DMS53 treated with DMSO at 0.1 percent for 48 hours (cell line): ENCODE data around the gene CADPS2.
"Not testable (repeated sequence)": the region's sequence is repeated elsewhere in the genome, so short reads cannot be mapped to it uniquely, and the experiment has no call there.

Experiments
- DNase-seq: peaks from one replicate; lab custom pipeline; 2025; ENCODE audit not compliant: unreplicated experiment; lab: John Stamatoyannopoulos, UW

The CADPS2 gene

DNA sequence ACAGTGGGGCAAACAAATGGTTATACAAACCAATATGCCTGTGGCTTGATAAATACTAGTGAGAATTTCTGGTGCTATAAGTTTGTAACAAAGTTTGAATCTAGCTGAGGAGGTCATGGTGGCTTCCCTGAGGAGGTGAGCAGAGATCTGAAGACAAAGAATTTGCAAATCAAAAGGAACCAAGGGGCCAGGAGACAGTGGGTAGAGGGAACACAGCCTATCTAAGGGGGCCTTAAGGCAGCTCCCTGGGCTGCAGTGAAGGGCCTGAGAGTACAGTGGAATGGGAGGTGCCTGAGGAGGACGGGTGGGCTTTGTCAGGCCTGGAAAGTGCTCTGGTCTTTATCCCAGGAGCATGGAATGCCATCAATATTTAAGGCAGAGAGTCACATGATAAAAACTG, 209.1 kb downstream of the CADPS2 start:
- no peak for DNase-seq

DNA sequence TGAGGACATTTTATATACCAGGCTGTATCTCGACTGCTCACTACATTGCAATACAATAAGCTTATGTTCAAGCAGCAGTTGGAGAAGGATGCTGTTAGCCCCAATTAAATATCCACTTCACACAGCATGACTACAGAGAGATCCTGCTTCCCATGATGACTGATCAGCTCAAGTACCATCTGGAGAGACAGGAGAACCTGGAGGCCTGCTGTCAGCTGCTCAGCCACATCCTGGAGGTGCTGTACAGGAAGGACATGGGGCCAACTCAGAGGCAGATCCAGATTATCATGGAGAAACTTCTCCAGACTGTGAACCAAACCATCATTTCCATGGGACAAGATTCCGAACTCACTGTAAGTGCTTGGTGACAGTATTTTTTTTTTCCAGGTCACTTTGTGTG, 209.8 kb downstream of the CADPS2 start:
- DNase-seq: peak; percentile 92

DNA sequence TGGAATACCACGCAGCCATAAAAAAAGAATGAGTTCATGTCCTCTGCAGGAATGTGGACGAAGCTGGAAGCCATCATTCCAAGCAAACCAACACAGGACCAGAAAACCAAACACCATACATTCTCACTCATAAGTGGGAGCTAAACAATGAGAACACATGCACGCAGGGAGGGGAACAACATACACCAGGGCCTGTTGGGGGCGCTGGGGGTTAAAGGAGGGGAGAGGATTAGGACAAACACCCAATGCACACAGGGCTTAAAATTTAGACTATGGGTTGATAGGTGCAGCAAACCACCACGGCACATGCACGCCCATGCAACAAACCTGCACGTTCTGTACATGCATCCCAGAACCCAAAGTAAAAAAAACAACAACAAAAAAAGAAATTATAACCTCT, 210.6 kb downstream of the CADPS2 start:
- no peak for DNase-seq

DNA sequence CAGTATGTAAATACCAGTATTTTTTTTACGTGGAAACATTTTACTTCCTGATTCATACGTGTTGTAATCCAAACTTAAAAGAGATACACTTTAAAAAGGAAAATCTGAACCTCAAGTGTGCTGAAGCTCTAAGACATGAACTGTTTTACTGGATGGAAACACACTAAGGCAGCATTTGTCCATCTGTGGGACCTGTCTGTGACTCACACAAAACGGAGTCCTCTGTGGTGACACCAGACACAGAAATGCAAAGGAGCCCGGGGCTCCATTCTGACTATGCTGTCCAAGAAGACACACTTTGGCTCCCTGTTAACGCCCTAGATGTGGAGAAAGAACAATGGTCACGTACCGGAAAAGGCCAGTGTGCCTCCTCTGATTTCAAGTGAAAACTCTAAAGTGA, 211.2 kb downstream of the CADPS2 start:
- DNase-seq: no peak

DNA sequence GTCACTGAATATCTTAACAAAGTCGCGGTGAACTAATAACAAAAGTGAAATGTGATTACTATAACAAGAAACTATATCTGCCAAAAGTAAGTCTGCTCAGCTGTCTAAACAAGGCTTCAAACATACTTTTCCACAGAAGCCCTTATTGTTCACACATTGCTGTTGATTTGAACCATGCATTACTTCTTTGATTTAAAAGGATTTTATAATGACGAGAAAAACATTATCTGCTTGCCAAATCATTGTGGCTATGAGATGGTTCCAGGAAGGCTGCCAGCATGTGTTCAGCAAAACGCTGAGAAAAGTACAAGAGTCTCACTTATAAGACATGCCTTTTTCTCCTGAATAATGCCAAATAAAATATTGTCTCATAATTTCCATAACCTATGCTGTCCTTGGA, 211.8 kb downstream of the CADPS2 start:
- no peak for DNase-seq

DNA sequence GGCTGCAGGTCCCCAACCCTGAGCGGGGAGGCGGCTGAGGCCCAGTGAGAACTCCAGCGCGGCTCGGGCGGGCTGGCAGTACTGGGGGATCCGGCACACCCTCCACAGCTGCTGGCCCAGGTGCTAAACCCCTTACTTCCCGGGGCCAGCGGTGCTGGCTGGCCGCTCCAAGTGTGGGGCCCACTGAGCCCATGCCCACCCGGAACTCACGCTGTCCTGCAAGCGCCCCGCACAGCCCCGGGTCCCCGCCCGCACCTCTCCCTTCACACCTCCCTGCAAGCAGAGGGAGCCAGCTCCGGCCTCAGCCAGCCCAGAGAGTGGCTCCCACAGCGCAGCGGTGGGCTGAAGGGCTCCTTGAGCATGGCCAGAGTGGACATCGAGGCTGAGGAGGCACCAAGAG, 212.3 kb downstream of the CADPS2 start:
- DNase-seq: no peak

DNA sequence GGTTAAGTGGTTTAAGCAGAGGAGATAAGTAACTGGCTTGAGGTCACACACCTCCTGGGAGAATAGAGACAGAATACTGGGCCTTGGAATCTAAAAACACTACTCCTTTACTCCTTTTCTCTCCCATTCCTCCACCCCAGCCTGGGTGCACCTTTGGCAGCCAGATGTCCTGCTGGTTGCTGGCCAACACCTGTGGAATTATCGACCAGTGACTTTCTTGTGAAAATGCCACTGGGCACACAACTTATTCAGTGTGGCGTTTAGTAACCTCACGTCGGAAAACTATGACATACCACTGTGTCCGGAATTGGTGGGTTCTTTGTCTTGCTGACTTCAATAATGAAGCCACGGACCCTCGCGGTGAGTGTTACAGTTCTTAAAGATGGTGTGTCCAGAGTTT, 213.7 kb downstream of the CADPS2 start:
- DNase-seq: no peak

DNA sequence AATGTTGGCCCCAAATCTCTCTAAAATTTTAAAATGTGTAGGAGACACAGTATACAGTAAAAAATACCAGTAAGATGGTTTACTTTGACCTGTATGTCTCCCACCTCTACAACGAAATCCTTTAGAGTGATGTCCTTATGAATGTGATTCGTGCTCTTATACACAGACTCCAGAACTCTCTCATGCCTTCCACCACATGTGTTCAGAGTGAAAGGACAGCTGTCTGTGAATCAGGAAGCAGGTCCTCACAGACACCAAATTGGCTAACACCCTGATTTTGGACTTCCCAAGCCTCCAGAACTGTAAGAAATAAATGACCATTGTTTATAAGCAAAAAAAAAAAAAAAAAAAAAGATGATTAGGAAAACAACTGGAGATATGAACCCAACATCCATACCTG, 222.5 kb downstream of the CADPS2 start:
- no peak for DNase-seq

DNA sequence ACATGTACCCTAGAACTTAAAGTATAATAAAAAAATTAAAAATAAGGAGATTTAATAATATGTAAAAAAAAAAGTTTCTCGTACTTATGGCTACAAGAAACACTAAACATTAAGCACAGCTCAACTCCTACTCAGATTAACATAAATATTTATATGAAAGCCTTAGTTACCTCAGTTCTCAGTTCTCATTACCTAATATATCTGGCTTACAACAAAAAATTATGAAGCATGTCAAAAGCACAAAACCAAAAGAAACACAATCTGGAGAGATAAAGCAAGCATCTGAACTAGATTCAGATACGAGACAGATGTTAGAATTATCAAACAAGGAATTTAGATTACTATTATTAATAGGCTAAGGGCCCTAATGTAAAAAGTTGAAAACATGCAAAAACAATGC, 227.4 kb downstream of the CADPS2 start:
- DNase-seq: no peak

DNA sequence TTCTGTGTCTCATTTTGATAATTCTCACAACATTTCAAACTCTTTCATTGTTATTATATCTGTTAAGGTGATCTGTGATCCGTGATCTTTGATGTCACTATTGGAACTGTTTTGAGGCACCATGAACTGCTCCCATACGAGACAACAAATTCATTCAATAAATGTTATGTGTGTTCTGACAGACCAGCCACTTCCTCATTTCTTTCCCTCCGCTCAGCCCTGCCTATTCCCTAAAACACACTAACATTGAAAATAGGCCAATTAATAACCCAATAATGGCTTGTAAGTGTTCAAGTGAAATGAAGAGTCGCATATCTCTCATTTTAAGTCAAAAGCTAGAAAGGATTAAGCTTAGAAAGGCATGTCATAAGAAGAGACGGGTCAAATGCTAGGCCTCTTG, 232.6 kb downstream of the CADPS2 start:
- DNase-seq: no peak

DNA sequence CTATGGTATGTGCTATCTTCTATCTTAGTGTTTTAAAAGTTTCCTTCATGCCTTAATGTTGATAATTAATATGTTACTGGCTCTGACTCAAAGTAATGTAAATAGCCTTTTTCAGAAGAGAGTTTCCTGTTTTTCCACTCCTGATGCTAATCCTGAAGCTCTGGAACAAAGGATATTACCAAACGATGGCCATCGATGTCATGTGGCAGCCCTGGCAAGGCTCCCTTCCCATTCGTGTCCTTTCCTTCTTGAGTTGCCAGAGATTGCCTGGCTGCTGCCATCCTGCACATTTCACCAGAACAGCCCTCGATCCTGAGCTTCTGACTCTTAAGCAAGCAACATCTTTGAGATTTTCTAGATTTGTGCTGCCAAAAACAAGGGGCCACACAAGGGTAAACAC, 233.4 kb downstream of the CADPS2 start:
- peak; percentile 92 for DNase-seq

DNA sequence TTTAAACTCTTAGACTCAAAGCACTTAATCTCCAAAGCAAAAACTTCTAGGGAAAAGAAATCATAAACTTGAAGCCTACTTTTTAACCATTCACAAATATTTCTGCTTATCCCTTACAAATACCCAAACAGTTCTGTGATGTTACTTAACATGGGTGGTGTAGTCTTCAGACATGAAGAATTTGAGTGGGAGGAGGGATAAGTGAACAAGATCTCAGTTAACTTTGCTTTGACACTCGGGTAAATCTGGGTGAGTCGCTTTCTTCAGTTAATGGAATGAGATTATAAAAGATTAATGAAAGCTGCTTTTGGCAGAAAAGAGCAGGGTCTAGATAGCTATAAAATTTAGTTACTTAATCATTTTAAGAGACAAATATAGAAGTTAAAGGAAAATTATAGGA, 234.8 kb downstream of the CADPS2 start:
- no peak for DNase-seq

DNA sequence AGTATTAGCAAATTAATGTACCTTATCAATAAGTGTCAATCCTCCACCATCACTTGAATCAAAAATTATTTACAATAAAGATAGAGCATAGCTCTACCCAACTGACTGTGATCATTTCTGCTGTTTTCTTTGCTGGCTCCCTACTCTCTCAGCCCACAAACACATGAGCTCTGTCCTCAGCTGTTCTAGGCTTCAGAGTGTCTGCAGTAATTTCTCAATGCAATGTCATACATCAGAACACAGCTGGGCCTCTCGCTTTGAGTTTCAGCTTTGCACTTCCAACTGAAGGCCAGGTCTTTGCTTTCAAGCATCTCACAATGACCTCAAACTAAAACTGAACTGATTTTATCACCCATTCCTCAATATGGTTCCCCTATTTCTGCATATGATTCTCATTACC, 243.0 kb downstream of the CADPS2 start:
- no peak for DNase-seq

DNA sequence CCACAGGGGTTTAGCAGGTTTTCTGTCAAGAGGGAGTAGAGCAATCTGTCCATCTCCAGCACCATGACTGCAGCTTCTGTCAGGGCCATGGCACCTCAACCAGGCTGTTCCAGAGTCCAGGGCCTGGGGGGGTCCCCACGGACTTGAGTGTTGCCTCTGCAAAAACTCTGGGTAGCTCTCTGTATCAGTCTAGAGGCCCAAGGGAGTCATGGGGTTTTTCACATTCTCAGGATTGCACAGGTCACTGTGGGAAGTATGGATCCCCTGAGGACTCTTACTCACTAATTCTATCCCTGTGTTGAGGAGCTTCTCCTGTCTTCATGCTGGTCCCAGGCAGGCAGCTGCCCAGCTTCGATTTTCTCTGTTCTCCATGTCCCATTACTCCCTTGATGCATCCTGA, 247.8 kb downstream of the CADPS2 start:
- no peak for DNase-seq

DNA sequence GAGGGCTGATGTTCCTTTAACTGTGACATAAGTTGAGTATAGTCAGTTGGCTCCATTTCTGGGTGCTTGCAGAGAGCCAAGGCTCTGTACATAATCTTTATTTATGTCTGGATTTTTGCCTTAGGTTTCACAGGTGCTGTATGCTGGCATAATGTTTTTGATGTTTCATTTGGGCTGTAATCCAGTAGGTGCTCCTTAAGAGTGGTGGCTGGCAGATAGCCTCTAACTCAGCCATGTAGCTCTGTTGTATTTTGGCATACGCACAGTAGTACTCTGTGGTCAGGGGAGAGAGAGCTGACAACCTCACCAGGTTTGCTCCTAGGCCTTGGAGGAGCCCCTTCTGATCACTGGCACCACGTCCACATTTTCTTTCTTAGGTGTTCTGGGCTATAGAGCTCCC, 248.5 kb downstream of the CADPS2 start:
- DNase-seq: no peak

DNA sequence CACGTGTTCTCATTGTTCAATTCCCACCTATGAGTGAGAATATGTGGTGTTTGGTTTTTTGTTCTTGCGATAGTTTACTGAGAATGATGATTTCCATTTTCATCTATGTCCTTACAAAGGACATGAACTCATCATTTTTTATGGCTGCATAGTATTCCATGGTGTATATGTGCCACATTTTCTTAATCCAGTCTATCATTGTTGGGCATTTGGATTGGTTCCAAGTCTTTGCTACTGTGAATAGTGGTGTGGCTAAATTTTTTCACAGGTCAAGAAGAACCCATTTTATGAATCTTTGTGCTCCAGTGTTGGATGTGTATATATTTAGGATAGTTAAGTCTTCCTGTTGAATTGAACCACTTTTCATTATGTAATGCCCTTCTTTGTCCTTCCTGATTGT, 250.8 kb downstream of the CADPS2 start:
- not testable (repeated sequence) for DNase-seq

DNA sequence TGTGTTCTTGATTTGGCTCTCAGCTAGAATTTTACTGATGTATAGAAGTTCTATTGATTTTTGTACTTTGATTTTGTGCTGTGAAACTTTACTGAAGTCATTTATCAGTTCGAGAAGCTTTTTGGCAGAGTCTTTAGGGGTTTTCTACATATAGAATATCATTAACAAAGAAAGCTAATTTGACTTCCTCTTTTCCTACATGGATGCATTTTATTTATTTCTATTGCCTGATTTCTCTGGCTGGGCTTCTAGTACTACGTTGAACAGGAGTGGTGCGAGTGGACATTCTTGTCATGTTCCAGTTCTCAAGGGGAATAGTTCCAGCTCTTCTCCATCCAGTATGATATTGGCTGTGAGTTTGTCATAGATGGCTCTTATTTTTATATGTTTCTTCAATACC, 252.8 kb downstream of the CADPS2 start:
- DNase-seq: no peak

DNA sequence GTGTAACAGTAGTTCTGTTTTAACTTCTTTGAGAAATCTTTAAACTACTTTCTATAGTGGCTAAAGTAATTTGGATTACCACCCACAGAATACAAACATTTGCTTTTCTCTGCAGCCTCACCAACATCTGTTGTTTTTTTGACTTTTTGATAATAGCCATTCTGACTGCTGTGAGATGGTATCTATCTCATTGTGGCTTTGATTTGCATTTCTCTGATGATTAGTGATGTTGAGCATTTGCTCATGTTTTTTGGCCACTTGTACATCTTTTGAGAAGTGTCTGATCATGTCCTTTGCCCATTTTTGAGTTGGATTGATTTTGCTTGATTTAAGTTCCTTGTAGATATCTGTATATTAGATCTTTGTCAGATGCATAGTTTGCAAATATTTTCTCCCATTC, 254.0 kb downstream of the CADPS2 start:
- no peak for DNase-seq

DNA sequence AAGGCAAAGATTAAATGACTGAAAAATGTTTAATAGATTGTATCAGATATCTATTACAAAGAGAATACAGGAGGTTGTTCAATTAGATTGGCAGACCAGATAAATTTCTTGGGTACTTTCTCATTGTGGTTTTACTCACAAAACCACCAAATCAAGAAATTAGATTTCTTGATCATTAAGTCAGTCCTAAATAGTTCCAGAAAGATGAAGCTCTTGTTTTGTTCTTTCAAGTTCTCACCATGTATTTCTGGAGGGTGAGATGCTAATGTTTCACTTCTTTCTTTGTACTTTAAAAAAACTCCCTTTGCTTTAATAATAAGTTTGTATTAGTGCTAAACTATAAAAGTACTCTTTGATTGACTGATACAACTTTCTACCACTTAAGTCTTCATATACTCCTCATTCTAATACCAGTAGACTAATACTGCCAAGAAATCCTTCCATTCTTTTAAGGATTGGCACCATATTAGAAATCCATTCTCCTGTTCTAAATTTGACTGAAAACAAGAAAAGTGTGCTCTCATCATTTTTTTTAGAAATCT, 256.8 kb downstream of the CADPS2 start:
- no peak for DNase-seq

DNA sequence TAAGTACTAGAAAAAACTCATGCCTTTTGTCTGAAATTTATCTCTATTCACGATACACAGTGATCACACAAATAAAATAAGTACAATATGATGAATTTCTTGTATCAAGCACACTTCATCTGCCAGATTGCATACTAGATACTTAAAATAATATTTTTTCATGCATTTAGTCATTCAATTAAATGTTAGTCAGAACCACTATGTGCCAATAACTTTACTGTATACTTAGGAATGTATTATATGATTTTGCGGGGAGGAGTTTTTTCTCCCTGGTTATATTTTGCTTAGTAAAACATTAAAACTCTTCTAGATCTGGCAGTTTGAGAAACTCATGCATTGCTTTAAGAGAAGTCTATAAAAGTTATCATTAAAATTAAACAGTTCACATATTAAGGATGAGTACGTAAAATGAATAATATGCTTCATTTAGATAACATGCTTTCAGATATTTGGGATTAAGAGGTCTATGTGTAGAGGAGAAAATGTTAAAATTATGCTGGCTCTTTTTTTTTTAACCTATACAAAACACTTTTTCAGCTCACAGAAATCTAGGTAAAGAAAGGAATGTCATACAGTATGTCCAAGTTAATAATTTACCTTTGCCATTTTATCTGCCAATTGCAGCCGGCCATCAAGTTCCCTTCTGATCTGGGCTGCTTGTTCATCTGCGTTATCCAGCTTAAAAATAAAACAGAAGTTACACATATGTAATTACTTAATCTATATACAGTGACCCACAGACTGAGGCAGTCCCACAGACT, 257.4 kb downstream of the CADPS2 start:
- DNase-seq: peak; percentile 64

DNA sequence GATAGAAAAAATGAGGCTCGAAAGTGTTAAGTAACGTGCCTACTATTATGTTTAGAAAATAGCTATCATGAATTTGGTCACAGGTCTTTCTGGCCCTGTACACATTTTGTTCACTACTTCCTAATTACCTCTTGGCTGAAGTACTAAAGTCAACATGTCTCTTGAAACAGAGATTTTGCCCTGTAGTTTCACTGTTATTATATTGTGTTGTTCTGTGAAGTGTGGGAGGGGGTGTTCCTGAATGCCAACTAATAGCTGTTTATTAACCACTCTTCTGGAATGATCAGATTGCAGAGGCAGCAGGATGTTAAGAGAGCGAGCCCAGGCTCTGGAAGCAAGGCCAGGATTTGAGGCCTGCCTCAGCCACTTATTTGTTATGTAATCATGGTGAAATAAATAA, 259.5 kb downstream of the CADPS2 start:
- DNase-seq: peak; percentile 64

DNA sequence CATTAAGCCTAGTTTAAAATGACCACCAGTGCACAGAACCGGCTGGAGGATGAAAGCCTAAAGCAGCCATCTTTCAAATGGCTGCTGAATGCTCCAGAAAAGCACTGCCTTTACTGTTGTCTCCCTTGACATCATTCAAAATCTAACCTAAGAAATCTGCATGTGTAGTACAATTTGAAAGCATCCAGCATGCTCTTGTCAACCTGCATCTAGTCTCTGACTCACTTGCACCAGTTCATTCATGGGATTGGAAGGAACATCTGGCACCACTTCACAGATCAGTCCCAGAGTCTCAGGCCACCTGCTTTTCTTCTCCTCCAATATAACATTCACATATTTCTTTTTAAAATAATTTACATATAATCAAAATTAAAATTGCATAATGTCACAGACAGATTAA, 263.6 kb downstream of the CADPS2 start:
- peak; percentile 44 for DNase-seq

DNA sequence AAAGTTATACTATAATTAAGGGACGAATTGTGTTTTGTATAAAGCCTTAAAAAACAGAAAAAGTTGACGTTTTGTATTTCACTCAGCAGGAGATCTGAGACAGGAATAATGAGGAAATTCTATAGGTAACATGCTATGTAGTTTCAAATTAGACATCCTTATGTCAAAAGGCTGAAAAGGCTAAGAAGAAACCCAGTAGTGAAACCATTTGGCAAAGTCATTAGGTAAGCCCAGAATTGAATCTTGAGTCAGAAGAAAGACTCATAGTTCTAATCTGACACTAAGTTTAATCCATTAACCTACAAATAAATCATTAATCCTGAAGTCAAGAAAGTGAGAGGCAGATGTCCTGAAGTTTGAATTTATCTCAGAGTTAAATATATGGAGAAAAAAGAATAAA, 266.6 kb downstream of the CADPS2 start:
- no peak for DNase-seq
